Endodermal cell (in vitro differentiated cells): ENCODE measurements around the gene EFNB2. TPM values are rescaled to one million over a fixed set of nuclear protein-coding genes. Genes with fewer than 3 reads are reported as not detected.

Source experiments
- DNase-seq: peaks from one replicate; pipeline ENCODE4 v3.0.0-alpha.2; 2017
- H3K27ac ChIP-seq: 2 replicates; pipeline ENCODE4 v1.5.1; 2013; ENCODE audit warnings: mild to moderate bottlenecking, low read depth, low read length, moderate library complexity
- H3K27me3 ChIP-seq: 2 replicates; pipeline ENCODE4 v1.6.1; 2013; ENCODE audit warnings: mild to moderate bottlenecking, low read length, moderate library complexity; ENCODE audit not compliant: insufficient read depth, control insufficient read depth, poor library complexity, severe bottlenecking
- H3K36me3 ChIP-seq: 2 replicates; pipeline ENCODE4 v1.7.0; 2013; ENCODE audit warnings: mild to moderate bottlenecking, low read length, moderate library complexity; ENCODE audit not compliant: control insufficient read depth, insufficient read depth
- H3K4me1 ChIP-seq: one replicate; pipeline ENCODE4 v1.7.0; 2013; ENCODE audit warnings: low read length; ENCODE audit not compliant: control insufficient read depth, insufficient read depth
- H3K4me3 ChIP-seq: 2 replicates; pipeline ENCODE4 v1.5.1; 2013; ENCODE audit warnings: mild to moderate bottlenecking, low read length, moderate library complexity
- H3K9ac ChIP-seq: 2 replicates; pipeline ENCODE4 v1.6.1; 2013; ENCODE audit warnings: mild to moderate bottlenecking, low read length, moderate library complexity; ENCODE audit not compliant: poor library complexity, severe bottlenecking; ENCODE audit errors: extremely low read depth
- H3K9me3 ChIP-seq: 2 replicates; pipeline ENCODE4 v1.6.1; 2013; ENCODE audit warnings: mild to moderate bottlenecking, low read length, moderate library complexity; ENCODE audit not compliant: control insufficient read depth
- H3K27ac Mint-ChIP-seq: 2 replicates; pipeline ENCODE4 v1.8.0; 2020; ENCODE audit warnings: mixed read lengths
- H3K27me3 Mint-ChIP-seq: 2 replicates; pipeline ENCODE4 v1.8.0; 2021; ENCODE audit warnings: mild to moderate bottlenecking, mixed read lengths; ENCODE audit not compliant: insufficient read depth
- H3K36me3 Mint-ChIP-seq: 2 replicates; pipeline ENCODE4 v1.8.0; 2020; ENCODE audit warnings: low read depth, mixed read lengths
- H3K4me1 Mint-ChIP-seq: 2 replicates; pipeline ENCODE4 v1.8.0; 2020; ENCODE audit warnings: mixed read lengths
- H3K4me3 Mint-ChIP-seq: 2 replicates; pipeline ENCODE4 v1.8.0; 2020; ENCODE audit warnings: mild to moderate bottlenecking, moderate library complexity, mixed read lengths
- H3K9me3 Mint-ChIP-seq: 2 replicates; pipeline ENCODE4 v1.8.0; 2020; ENCODE audit warnings: mild to moderate bottlenecking, mixed read lengths
- WGBS, 2 experiments: methylation state at CpG; one replicate each; pipeline versions ENCODE4 v1.1.5 to v1.1.7; 2013; ENCODE audit warnings: missing lambda C conversion rate in 2 of 2, mixed read lengths in 1 of 2; ENCODE audit not compliant: insufficient coverage in 1 of 2, insufficient read length in 1 of 2; 5-methylcytosine and 5-hydroxymethylcytosine counted together
- total RNA-seq, 2 donors: library from RNA; stranded (reverse); fragmentation: NEBNext Ultra II Directional in 1 of 2; extraction: Animal tissue kit (Norgen Biotek cat#: 25700) in 1 of 2; gene quantifications; 2 replicates in 1 of 2; 3 replicates in 1 of 2; pipeline ENCODE4 v1.2.1, GENCODE V29; 2021
- TF ChIP-seq, protein P1 (sequence below): fragments of 200-600 bp; sonication (generic); conservative IDR thresholded peaks from 2 replicates; pipeline ENCODE4 v1.5.0; 2021; ENCODE audit warnings: antibody characterized with exemption, mild to moderate bottlenecking

Gene EFNB2
- total RNA-seq, 2 donors from 2014 or later: 0.84 to 3.1 TPM

GRCh38 chr13:106488686-106489085, 46.8 kb downstream of the EFNB2 start:
- Mint-ChIP-seq H3K27ac (no peak overlapping the region), H3K4me3 (no peak overlapping the region), H3K36me3 (peaks cover 7% of the 10 kb centered on the region), H3K9me3 (no peaks in the 10 kb centered on the region), H3K4me1 (peaks cover 33% of the 10 kb centered on the region), H3K27me3 (peaks cover 9% of the 10 kb centered on the region)
- no peaks in the 10 kb centered on the region for H3K27me3 ChIP-seq
- H3K4me1 ChIP-seq: peaks cover 6% of the 10 kb centered on the region
- WGBS, 2 experiments: 100% methylated on average over 1 of the region's 2 CpGs; no CpG with 5 or more reads in 1 of the 2 experiments
- peaks cover 3% of the 10 kb centered on the region for H3K36me3 ChIP-seq
- no peak overlapping the region for H3K27ac ChIP-seq
- no peak for DNase-seq
- H3K9me3 ChIP-seq: no peaks in the 10 kb centered on the region
- H3K4me3 ChIP-seq: no peak overlapping the region
- no peak overlapping the region for H3K9ac ChIP-seq
- TF ChIP-seq, protein P1, sequence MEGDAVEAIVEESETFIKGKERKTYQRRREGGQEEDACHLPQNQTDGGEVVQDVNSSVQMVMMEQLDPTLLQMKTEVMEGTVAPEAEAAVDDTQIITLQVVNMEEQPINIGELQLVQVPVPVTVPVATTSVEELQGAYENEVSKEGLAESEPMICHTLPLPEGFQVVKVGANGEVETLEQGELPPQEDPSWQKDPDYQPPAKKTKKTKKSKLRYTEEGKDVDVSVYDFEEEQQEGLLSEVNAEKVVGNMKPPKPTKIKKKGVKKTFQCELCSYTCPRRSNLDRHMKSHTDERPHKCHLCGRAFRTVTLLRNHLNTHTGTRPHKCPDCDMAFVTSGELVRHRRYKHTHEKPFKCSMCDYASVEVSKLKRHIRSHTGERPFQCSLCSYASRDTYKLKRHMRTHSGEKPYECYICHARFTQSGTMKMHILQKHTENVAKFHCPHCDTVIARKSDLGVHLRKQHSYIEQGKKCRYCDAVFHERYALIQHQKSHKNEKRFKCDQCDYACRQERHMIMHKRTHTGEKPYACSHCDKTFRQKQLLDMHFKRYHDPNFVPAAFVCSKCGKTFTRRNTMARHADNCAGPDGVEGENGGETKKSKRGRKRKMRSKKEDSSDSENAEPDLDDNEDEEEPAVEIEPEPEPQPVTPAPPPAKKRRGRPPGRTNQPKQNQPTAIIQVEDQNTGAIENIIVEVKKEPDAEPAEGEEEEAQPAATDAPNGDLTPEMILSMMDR: no peak

DNA sequence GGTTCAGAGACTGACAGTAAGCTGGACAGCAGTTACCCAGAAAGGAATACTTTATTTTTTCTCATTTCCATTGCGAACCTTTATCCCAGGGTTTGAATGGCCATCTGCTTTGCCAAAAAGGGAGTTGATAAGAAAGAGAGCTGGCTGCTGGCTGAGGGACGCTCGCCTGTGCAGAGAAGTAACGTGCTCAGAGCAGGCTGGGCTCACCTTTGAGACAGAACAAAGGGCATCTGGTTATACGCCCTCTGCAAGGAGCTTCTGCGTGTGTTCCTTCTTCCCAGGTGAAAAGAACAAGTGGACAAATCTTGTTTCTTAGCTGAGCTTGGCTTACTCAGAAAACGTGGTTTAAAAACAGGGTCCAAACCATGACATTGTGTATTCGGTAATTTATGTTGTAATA, 47.4 kb downstream of the EFNB2 start:
- peaks cover 5% of the 10 kb centered on the region for H3K36me3 Mint-ChIP-seq
- no peaks in the 10 kb centered on the region for H3K27me3 ChIP-seq
- peaks cover 3% of the 10 kb centered on the region for H3K36me3 ChIP-seq
- H3K27ac ChIP-seq: no peak overlapping the region
- H3K4me1 Mint-ChIP-seq: peaks cover 33% of the 10 kb centered on the region
- TF ChIP-seq, protein P1: no peak
- WGBS, 2 experiments: 92 to 99% methylated on average over 8 of the region's 8 CpGs
- H3K9me3 Mint-ChIP-seq: no peaks in the 10 kb centered on the region
- peaks cover 6% of the 10 kb centered on the region for H3K4me1 ChIP-seq
- no peak overlapping the region for H3K4me3 ChIP-seq
- no peak overlapping the region for H3K4me3 Mint-ChIP-seq
- no peaks in the 10 kb centered on the region for H3K9me3 ChIP-seq
- H3K9ac ChIP-seq: no peak overlapping the region
- H3K27ac Mint-ChIP-seq: no peak overlapping the region
- DNase-seq: no peak
- peaks cover 9% of the 10 kb centered on the region for H3K27me3 Mint-ChIP-seq

DNA sequence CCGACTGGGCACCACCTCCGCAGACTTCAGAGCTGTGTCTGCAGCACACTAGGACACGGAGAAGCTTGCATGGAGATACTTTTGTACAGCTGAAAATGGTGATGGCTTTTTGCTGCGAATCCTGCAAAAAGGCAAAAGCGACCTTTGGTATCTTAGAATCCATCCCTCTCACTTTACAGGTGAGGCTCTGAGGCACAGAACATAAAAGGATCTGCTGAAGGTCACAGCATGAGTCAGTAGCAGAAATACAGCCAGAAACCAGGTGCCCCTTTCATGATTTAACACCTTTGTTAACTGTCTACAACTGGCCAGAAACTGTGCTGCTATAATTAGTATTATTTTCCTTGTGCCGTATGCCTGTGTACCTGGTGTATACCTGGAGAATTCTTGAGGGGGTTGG, 48.3 kb downstream of the EFNB2 start:
- peaks cover 31% of the 10 kb centered on the region for H3K4me1 Mint-ChIP-seq
- H3K4me1 ChIP-seq: peaks cover 6% of the 10 kb centered on the region
- H3K9me3 Mint-ChIP-seq: no peaks in the 10 kb centered on the region
- peaks cover 3% of the 10 kb centered on the region for H3K36me3 ChIP-seq
- no peak overlapping the region for H3K4me3 Mint-ChIP-seq
- TF ChIP-seq, protein P1: no peak
- H3K27ac Mint-ChIP-seq: no peak overlapping the region
- DNase-seq: no peak
- whole genome bisulfite sequencing, 2 experiments: 93 to 98% methylated on average over 6 of the region's 6 CpGs
- peaks cover 6% of the 10 kb centered on the region for H3K9me3 ChIP-seq
- H3K36me3 Mint-ChIP-seq: no peaks in the 10 kb centered on the region
- H3K27me3 Mint-ChIP-seq: peaks cover 8% of the 10 kb centered on the region
- H3K27ac ChIP-seq: no peak overlapping the region
- no peaks in the 10 kb centered on the region for H3K27me3 ChIP-seq
- H3K9ac ChIP-seq: no peak overlapping the region
- H3K4me3 ChIP-seq: no peak overlapping the region
